H1 (cell line): ENCODE results near the gene ALK. TPM values are rescaled to one million over a fixed set of nuclear protein-coding genes. Genes with fewer than 3 reads are reported as not detected.

ENCODE experiments used
- CTCF ChIA-PET: fragments of 300-600 bp; sonication (Branson Sonifier 250); formaldehyde crosslinking; loops from one replicate; lab custom pipeline; 2021; ENCODE audit not compliant: partially characterized antibody; lab: Charles Lee
- POLR2A ChIA-PET: fragments of 300-600 bp; sonication (Branson Sonifier 250); formaldehyde crosslinking; loops from one replicate; lab custom pipeline; 2021; ENCODE audit warnings: inconsistent platforms; ENCODE audit not compliant: partially characterized antibody; lab: Charles Lee
- DNase-seq, 2 experiments: peaks; one replicate each; pipeline versions ENCODE4 v3.0.0 to v3.0.0-alpha.2; 2010 to 2022; ENCODE audit warnings: low spot score in 2 of 2, low read depth in 1 of 2, mixed read lengths in 1 of 2
- FAIRE-seq: peaks from 2 replicates; lab custom pipeline; 2011; peaks lifted over from hg19 to GRCh38; lab: Jason Lieb, UNC
- H2AFZ ChIP-seq: 2 replicates; pipeline ENCODE4 v1.8.1; 2012; ENCODE audit warnings: low read length, inconsistent platforms
- H2AK5ac ChIP-seq: 2 replicates; pipeline ENCODE4 v1.6.1; 2013; ENCODE audit warnings: low read depth, low read length
- H2BK120ac ChIP-seq: replicated peaks from 2 replicates; pipeline ENCODE3; 2013; ENCODE audit warnings: low read depth, low read length, inconsistent platforms
- H2BK12ac ChIP-seq: 2 replicates; pipeline ENCODE4 v1.6.1; 2013; ENCODE audit warnings: low read depth, low read length
- H2BK15ac ChIP-seq: 2 replicates; pipeline ENCODE4 v1.6.1; 2013; ENCODE audit warnings: low read length
- H2BK20ac ChIP-seq: 2 replicates; pipeline ENCODE4 v1.6.1; 2013; ENCODE audit warnings: low read length
- H2BK5ac ChIP-seq: 2 replicates; pipeline ENCODE4 v1.6.1; 2013; ENCODE audit warnings: low read depth, low read length
- H3K14ac ChIP-seq: 2 replicates; pipeline ENCODE4 v1.6.1; 2013; ENCODE audit warnings: inconsistent platforms; ENCODE audit not compliant: insufficient read length
- H3K18ac ChIP-seq: 2 replicates; pipeline ENCODE4 v1.6.1; 2013; ENCODE audit warnings: low read length; ENCODE audit errors: extremely low read depth
- H3K23ac ChIP-seq: 2 replicates; pipeline ENCODE4 v1.6.1; 2013; ENCODE audit warnings: inconsistent platforms; ENCODE audit not compliant: insufficient read length
- H3K23me2 ChIP-seq: 2 replicates; pipeline ENCODE4 v1.6.1; 2013; ENCODE audit warnings: low read depth, low read length
- H3K27ac ChIP-seq: 2 replicates; pipeline ENCODE4 v1.6.1; 2011; ENCODE audit warnings: low read depth, low read length, inconsistent platforms
- H3K27me3 ChIP-seq, 4 experiments: replicated peaks in 1 of 4; 1 replicate in 1 of 4; 2 replicates in 3 of 4; pipeline versions ENCODE4 v1.6.1 to v1.8.1; 2011 to 2013; ENCODE audit warnings: low read length in 3 of 4, mild to moderate bottlenecking in 3 of 4, inconsistent platforms in 2 of 4, mixed read lengths in 2 of 4, moderate library complexity in 1 of 4; ENCODE audit not compliant: control insufficient read depth in 3 of 4, insufficient read depth in 3 of 4; ENCODE audit errors: extremely low read depth in 1 of 4
- H3K36me3 ChIP-seq, 4 experiments: 2 replicates each; pipeline versions ENCODE4 v1.6.1 to v1.8.1; 2011 to 2013; ENCODE audit warnings: mild to moderate bottlenecking in 4 of 4, low read length in 3 of 4, moderate library complexity in 2 of 4, control low read depth in 1 of 4, inconsistent platforms in 1 of 4; ENCODE audit not compliant: insufficient read depth in 4 of 4, control insufficient read depth in 2 of 4
- H3K4ac ChIP-seq: replicated peaks from 2 replicates; pipeline ENCODE3; 2013; ENCODE audit warnings: low read length, low read depth, mixed read lengths, inconsistent platforms; ENCODE audit not compliant: insufficient read length
- H3K4me1 ChIP-seq, 4 experiments: replicated peaks in 1 of 4; 1 replicate in 1 of 4; 2 replicates in 3 of 4; pipeline versions ENCODE4 v1.6.1 to v1.8.1; 2011 to 2013; ENCODE audit warnings: low read length in 3 of 4, inconsistent platforms in 2 of 4, mixed read lengths in 1 of 4; ENCODE audit not compliant: insufficient read depth in 4 of 4, control insufficient read depth in 3 of 4
- H3K4me2 ChIP-seq, 2 experiments: 2 replicates each; pipeline versions ENCODE4 v1.6.1 to v1.8.1; 2011 to 2013; ENCODE audit warnings: low read depth in 2 of 2, low read length in 2 of 2, control low read depth in 1 of 2, inconsistent platforms in 1 of 2, mild to moderate bottlenecking in 1 of 2; ENCODE audit not compliant: insufficient read depth in 1 of 2
- H3K4me3 ChIP-seq, 4 experiments: fragments of 200-600, 300-600 bp in 1 of 4; sonication (generic), shearing (Covaris generic), sonication (Bioruptor Twin) in 1 of 4; 2 replicates each; pipeline versions ENCODE4 v1.5.1 to v1.8.1; 2011 to 2016; ENCODE audit warnings: low read length in 4 of 4, low read depth in 3 of 4, control low read depth in 2 of 4, inconsistent platforms in 2 of 4, mild to moderate bottlenecking in 2 of 4, mixed read lengths in 1 of 4, moderate library complexity in 1 of 4; ENCODE audit not compliant: insufficient read depth in 2 of 4; ENCODE audit errors: extremely low read depth in 1 of 4
- H3K56ac ChIP-seq: replicated peaks from 2 replicates; pipeline ENCODE3; 2013; ENCODE audit warnings: low read depth, mild to moderate bottlenecking, mixed read lengths, low read length, inconsistent platforms; ENCODE audit not compliant: insufficient read length
- H3K79me1 ChIP-seq: 2 replicates; pipeline ENCODE4 v1.6.1; 2013; ENCODE audit warnings: low read depth, low read length, control low read depth
- H3K79me2 ChIP-seq, 2 experiments: 2 replicates each; pipeline versions ENCODE4 v1.6.1 to v1.8.1; 2012 to 2013; ENCODE audit warnings: low read length in 2 of 2, mild to moderate bottlenecking in 2 of 2, inconsistent platforms in 1 of 2; ENCODE audit not compliant: insufficient read depth in 2 of 2, control insufficient read depth in 1 of 2
- H3K9ac ChIP-seq, 4 experiments: replicated peaks in 1 of 4; 1 replicate in 1 of 4; 2 replicates in 3 of 4; pipeline versions ENCODE4 v1.6.1 to v1.8.1; 2011 to 2013; ENCODE audit warnings: low read depth in 3 of 4, low read length in 3 of 4, control low read depth in 2 of 4, mild to moderate bottlenecking in 2 of 4, moderate library complexity in 2 of 4, inconsistent platforms in 1 of 4; ENCODE audit errors: extremely low read depth in 1 of 4
- H3K9me3 ChIP-seq, 2 experiments: 2 replicates each; pipeline versions ENCODE4 v1.6.1 to v1.8.1; 2012 to 2013; ENCODE audit warnings: mild to moderate bottlenecking in 2 of 2, moderate library complexity in 2 of 2, control low read depth in 1 of 2, inconsistent platforms in 1 of 2, low read depth in 1 of 2, low read length in 1 of 2, mixed read lengths in 1 of 2; ENCODE audit not compliant: insufficient read depth in 2 of 2
- H4K20me1 ChIP-seq, 2 experiments: replicated peaks in 1 of 2; 2 replicates each; pipeline versions ENCODE3 to v1.8.1; 2011 to 2013; ENCODE audit warnings: inconsistent platforms in 2 of 2, low read length in 2 of 2, mild to moderate bottlenecking in 1 of 2; ENCODE audit not compliant: insufficient read depth in 2 of 2, control insufficient read depth in 1 of 2
- H4K5ac ChIP-seq: 2 replicates; pipeline ENCODE4 v1.6.1; 2013; ENCODE audit warnings: low read length, low read depth, mixed read lengths, inconsistent platforms; ENCODE audit not compliant: insufficient read length
- H4K8ac ChIP-seq: 2 replicates; pipeline ENCODE4 v1.8.0; 2013; ENCODE audit warnings: mild to moderate bottlenecking, moderate library complexity, low read length, inconsistent platforms; ENCODE audit not compliant: insufficient read depth; ENCODE audit errors: extremely low read depth
- H4K91ac ChIP-seq: replicated peaks from 2 replicates; pipeline ENCODE3; 2013; ENCODE audit warnings: low read length, mixed read lengths, inconsistent platforms; ENCODE audit not compliant: insufficient read length
- GTF2F1 ChIP-seq: IDR thresholded peaks from 2 replicates; pipeline ENCODE4 v1.6.1; 2012; ENCODE audit warnings: low read depth, low read length, improper control_type of control experiment, borderline replicate concordance
- NRF1 ChIP-seq: IDR thresholded peaks from 2 replicates; pipeline ENCODE4 v1.6.1; 2011; ENCODE audit warnings: mild to moderate bottlenecking, low read depth, low read length, improper control_type of control experiment
- WGBS, 2 experiments: shearing (Covaris generic) in 1 of 2; methylation state at CpG; one replicate each; pipeline versions ENCODE4 v1.1.6 to v1.1.7; 2013 to 2015; ENCODE audit warnings: low lambda C conversion rate in 2 of 2, mixed read lengths in 2 of 2, inconsistent platforms in 1 of 2, low coverage in 1 of 2, missing lambda C conversion rate in 1 of 2; ENCODE audit not compliant: insufficient replicate concordance in 2 of 2, insufficient coverage in 1 of 2, insufficient read length in 1 of 2; ENCODE audit errors: extremely low coverage in 1 of 2, missing lambda C conversion rate in 1 of 2; 5-methylcytosine and 5-hydroxymethylcytosine counted together
- polyA plus RNA-seq, 7 experiments: library from polyadenylated mRNA; depleted of rRNA in 3 of 7; stranded (reverse) in 5 of 7; unstranded in 2 of 7; fragments of >200 nt in 5 of 7; fragments of 200-250 nt in 2 of 7; gene quantifications; 1 replicate in 5 of 7; 2 replicates in 1 of 7; 4 replicates in 1 of 7; pipeline versions ENCODE4 v1.2.1 to v1.2.3, GENCODE V29; 2011 to 2013; ENCODE audit warnings: missing spikeins in 2 of 7, mixed read lengths in 2 of 7
- total RNA-seq: library from RNA; stranded (reverse); fragmentation: NEBNext Ultra II Directional; extraction: Animal tissue kit (Norgen Biotek cat#: 25700); gene quantifications from 2 replicates; pipeline ENCODE4 v1.2.1, GENCODE V29; 2021

The ALK gene
- total and polyA plus RNA-seq, 2 of the 8 experiments (the other 6 are each of a cell fraction or from before 2014, with no cell fraction given), result 0.02 to 0.09 TPM

GRCh38 chr2:29607038-29607420 is 314.4 kb downstream of the ALK start:
- H3K79me2 ChIP-seq, result no peaks in the 10 kb centered on the region
- no peaks in the 10 kb centered on the region for H4K20me1 ChIP-seq
- no peak overlapping the region for H3K4me2 ChIP-seq
- no peak overlapping the region for H2BK120ac ChIP-seq
- H3K79me1 ChIP-seq, result no peaks in the 10 kb centered on the region
- H2BK20ac ChIP-seq, result no peak overlapping the region
- H3K9me3 ChIP-seq, result no peaks in the 10 kb centered on the region
- H3K23me2 ChIP-seq, result no peaks in the 10 kb centered on the region
- H2AK5ac ChIP-seq, result no peak overlapping the region
- H3K56ac ChIP-seq, result no peak overlapping the region
- no peak overlapping the region for H3K14ac ChIP-seq
- H4K8ac ChIP-seq, result no peak overlapping the region
- no peak overlapping the region for H2BK15ac ChIP-seq
- H3K9ac ChIP-seq, result no peak overlapping the region
- no peak overlapping the region for H3K18ac ChIP-seq
- no peak overlapping the region for H3K4me3 ChIP-seq
- no peak overlapping the region for H4K91ac ChIP-seq
- no peak overlapping the region for H3K4ac ChIP-seq
- no peak overlapping the region for H2BK12ac ChIP-seq
- H2BK5ac ChIP-seq, result no peak overlapping the region
- WGBS, 2 experiments, result 96% methylated on average over 4 of the region's 4 CpGs; no CpG with 5 or more reads in 1 of the 2 experiments
- no peaks in the 10 kb centered on the region for H3K36me3 ChIP-seq
- H3K23ac ChIP-seq, result no peak overlapping the region
- no peak overlapping the region for H4K5ac ChIP-seq
- TF ChIP-seq NRF1, result no peak
- no peak for TF ChIP-seq GTF2F1
- ChIA-PET POLR2A (no interaction called here), CTCF (interaction anchor here (1.0 kb wide), 1 partner anchor 269 kb away, joined by 3 read pairs; no protein-coding TSS in a partner anchor)
- peaks cover 1 to 16% (median 6%) of the 10 kb centered on the region in 4 experiments; a peak in 4 of 7 replicates for H3K4me1 ChIP-seq
- H3K27me3 ChIP-seq, result no peaks in the 10 kb centered on the region
- DNase-seq (no peak), FAIRE-seq (no peak)
- H3K27ac ChIP-seq, result no peak overlapping the region
- H2AFZ ChIP-seq, result no peak overlapping the region
